A549 (cell line): ENCODE data around the gene SORT1. TPM values are rescaled to one million over a fixed set of nuclear protein-coding genes. Genes with fewer than 3 reads are reported as not detected.

Source experiments
- ATAC-seq, 2 experiments: fragments of 200-7000 bp in 1 of 2; fragments of >200 bp in 1 of 2; cut with Nextera tagmentation in 1 of 2; cut with Tn5 transposase in 1 of 2; 3 replicates each; pipeline versions ENCODE4 v1.8.0 to v1.9.1; 2018 to 2020; ENCODE audit warnings: mild to moderate bottlenecking in 1 of 2, moderate library complexity in 1 of 2
- CTCF ChIA-PET: fragments of 300-600 bp; sonication (Branson Sonifier 250); formaldehyde crosslinking; extraction: SDS; loops from one replicate; lab custom pipeline; 2021; ENCODE audit warnings: antibody characterized with exemption, inconsistent platforms; lab: Yijun Ruan, JAX
- POLR2A ChIA-PET: fragments of 350-600 bp; formaldehyde crosslinking; extraction: SDS; loops from one replicate; lab custom pipeline; 2021; ENCODE audit warnings: antibody characterized with exemption, inconsistent platforms; lab: Yijun Ruan, JAX
- DNase-seq, 2 experiments: peaks; one replicate each; pipeline versions ENCODE4 v3.0.0 to v3.0.0-alpha.2; 2011 to 2016; ENCODE audit warnings: low read depth in 1 of 2, low spot score in 1 of 2
- FAIRE-seq: peaks from 2 replicates; lab custom pipeline; 2011; peaks lifted over from hg19 to GRCh38; lab: Jason Lieb, UNC
- H3K27ac ChIP-seq, 2 experiments: fragments of >200 bp; sonication (Bioruptor Twin); formaldehyde crosslinking; 3 replicates each; pipeline ENCODE4 v1.5.1; 2016 to 2017
- H3K4me1 ChIP-seq: fragments of >200 bp; sonication (Bioruptor Twin); formaldehyde crosslinking; 3 replicates; pipeline ENCODE4 v1.6.1; 2016
- H3K4me2 ChIP-seq: fragments of >200 bp; sonication (Bioruptor Twin); formaldehyde crosslinking; 3 replicates; pipeline ENCODE4 v1.6.1; 2016
- H3K4me3 ChIP-seq: fragments of >200 bp; sonication (Bioruptor Twin); formaldehyde crosslinking; 3 replicates; pipeline ENCODE4 v1.5.1; 2016
- H3K9me3 ChIP-seq: fragments of >200 bp; sonication (Bioruptor Twin); formaldehyde crosslinking; 3 replicates; pipeline ENCODE4 v1.6.1; 2016
- CHD2 ChIP-seq: fragments of 150-350 bp; IDR thresholded peaks from 2 replicates; pipeline ENCODE4 v1.6.1; 2014; ENCODE audit warnings: low read length; ENCODE audit not compliant: partially characterized antibody
- CTCF ChIP-seq: fragments of >200 bp; sonication (Bioruptor Twin); formaldehyde crosslinking; IDR thresholded peaks from 3 replicates; pipeline ENCODE4 v1.5.1; 2016
- EHF ChIP-seq: fragments of 250-450 bp; sonication (Bioruptor Pico); IDR thresholded peaks from 2 replicates; pipeline ENCODE4 v1.5.0; 2020; ENCODE audit warnings: mild to moderate bottlenecking
- EHMT2 ChIP-seq: fragments of 200-600 bp; sonication (generic); IDR thresholded peaks from 2 replicates; pipeline ENCODE4 v1.6.1; 2016; ENCODE audit warnings: antibody characterized with exemption, low read depth, mild to moderate bottlenecking, moderate library complexity
- ESRRA ChIP-seq: fragments of 150-350 bp; IDR thresholded peaks from 2 replicates; pipeline ENCODE4 v1.6.1; 2014; ENCODE audit warnings: mild to moderate bottlenecking, low read length, borderline replicate concordance
- FOSL2 ChIP-seq, 2 experiments: fragments of 450-650 bp in 1 of 2; fragments of >200 bp in 1 of 2; sonication (Bioruptor Twin) in 1 of 2; formaldehyde crosslinking; IDR thresholded peaks; 2 replicates each; pipeline versions ENCODE4 v1.5.0 to v1.6.1; 2016 to 2020; ENCODE audit warnings: mild to moderate bottlenecking in 1 of 2, moderate library complexity in 1 of 2
- GATA3 ChIP-seq: IDR thresholded peaks from 2 replicates; pipeline ENCODE4 v1.6.1; 2012; ENCODE audit warnings: borderline replicate concordance
- HDAC2 ChIP-seq: fragments of 200-600 bp; sonication (generic); IDR thresholded peaks from 2 replicates; pipeline ENCODE4 v1.6.1; 2016
- HEYL ChIP-seq: fragments of 250-450 bp; sonication (Bioruptor Pico); IDR thresholded peaks from 2 replicates; pipeline ENCODE4 v1.8.0; 2021; ENCODE audit warnings: mild to moderate bottlenecking, moderate library complexity
- HOXB13 ChIP-seq: fragments of 250-450 bp; sonication (Bioruptor Pico); IDR thresholded peaks from 2 replicates; pipeline ENCODE4 v1.5.0; 2020; ENCODE audit warnings: low read depth, mild to moderate bottlenecking, moderate library complexity
- KDM1A ChIP-seq: fragments of 200-600 bp; sonication (generic); IDR thresholded peaks from 2 replicates; pipeline ENCODE4 v1.6.1; 2016; ENCODE audit warnings: low read depth, mild to moderate bottlenecking
- MAFK ChIP-seq: fragments of 450-650 bp; IDR thresholded peaks from 2 replicates; pipeline ENCODE4 v1.6.1; 2014; ENCODE audit not compliant: partially characterized antibody
- NPAS2 ChIP-seq: fragments of 250-450 bp; sonication (Bioruptor Pico); IDR thresholded peaks from 2 replicates; pipeline ENCODE4 v1.8.0; 2022; ENCODE audit warnings: mild to moderate bottlenecking, moderate library complexity, borderline replicate concordance
- RAD21 ChIP-seq, 2 experiments: fragments of >200 bp in 1 of 2; sonication (Bioruptor Twin) in 1 of 2; formaldehyde crosslinking in 1 of 2; IDR thresholded peaks in 1 of 2; conservative IDR thresholded peaks in 1 of 2; 2 replicates in 1 of 2; 3 replicates in 1 of 2; pipeline ENCODE4 v1.6.1; 2012 to 2018; ENCODE audit warnings: inconsistent platforms in 1 of 2
- RARB ChIP-seq: fragments of 250-450 bp; sonication (Bioruptor Pico); IDR thresholded peaks from 2 replicates; pipeline ENCODE4 v1.8.0; 2021; ENCODE audit warnings: mild to moderate bottlenecking, moderate library complexity
- SMC3 ChIP-seq: fragments of >200 bp; sonication (Bioruptor Twin); formaldehyde crosslinking; IDR thresholded peaks from 3 replicates; pipeline ENCODE4 v1.6.1; 2018; ENCODE audit warnings: inconsistent platforms
- TP53 ChIP-seq: fragments of 250-450 bp; sonication (Bioruptor Pico); IDR thresholded peaks from 2 replicates; pipeline ENCODE4 v1.5.0; 2021; ENCODE audit warnings: mild to moderate bottlenecking, moderate library complexity
- WGBS: methylation state at CpG from one replicate; pipeline ENCODE4 v1.1.6; 2017; ENCODE audit errors: missing lambda C conversion rate; 5-methylcytosine and 5-hydroxymethylcytosine counted together
- polyA plus RNA-seq, 4 experiments: library from polyadenylated mRNA; depleted of rRNA in 3 of 4; stranded (reverse); fragments of >200 nt; fragmentation: RNase III in 1 of 4; extraction: RNeasy Plus Mini Kit Qiagen cat#74134 plus additional on column Dnase treatment in 1 of 4; gene quantifications; 2 replicates in 3 of 4; 3 replicates in 1 of 4; pipeline ENCODE4 v1.2.3, GENCODE V29; 2011 to 2017
- TF ChIP-seq, protein P1 (sequence below): IDR thresholded peaks from 2 replicates; pipeline ENCODE4 v1.6.1; 2012

Gene SORT1
- polyA plus RNA-seq, 2 of the 4 experiments (the other 2 are of a cell fraction), result 6.0 to 14.7 TPM

- peaks cover 18% of the 10 kb centered on the region for H3K4me1 ChIP-seq
- no peak overlapping the region for H3K4me3 ChIP-seq
- ChIA-PET CTCF (interaction anchor here (1.5 to 4.6 kb wide), 3 partner anchors 11 to 124 kb away, joined by 3 to 13 read pairs (median 10); no protein-coding TSS in a partner anchor), POLR2A (no interaction called here)
- WGBS, result 92% methylated on average over 5 of the region's 5 CpGs
- H3K9me3 ChIP-seq, result no peaks in the 10 kb centered on the region
- DNase-seq, result no peak
- no peak overlapping the region for H3K27ac ChIP-seq
- H3K4me2 ChIP-seq, result no peak overlapping the region
- TF ChIP-seq NPAS2 (CRISPR knock-in tag) (no peak), CTCF (no peak), TP53 (CRISPR knock-in tag) (no peak), RARB (CRISPR knock-in tag) (no peak), KDM1A (no peak), EHMT2 (no peak), HOXB13 (CRISPR knock-in tag) (no peak), ESRRA (no peak), RAD21 (conservative IDR thresholded peaks at IDR 0.05 in 1 of 2, IDR thresholded peaks at IDR 0.05 in 1 of 2) (no peak), HEYL (no peak)
- FAIRE-seq, result no peak
- no peak for ATAC-seq
Measured at GRCh38 chr1:109388208-109388711, 9.5 kb downstream of the SORT1 start.

GRCh38 chr1:109386054-109386717, 11.5 kb downstream of the SORT1 start:
- H3K27ac ChIP-seq, result no peak overlapping the region
- no peak overlapping the region for H3K4me2 ChIP-seq
- H3K4me3 ChIP-seq, result no peak overlapping the region
- 76% methylated on average over 2 of the region's 2 CpGs for WGBS
- peaks cover 8% of the 10 kb centered on the region; the same call in 2 of the 3 replicates for H3K4me1 ChIP-seq
- DNase-seq, result no peak
- no peak for FAIRE-seq
- CTCF ChIA-PET, result interaction anchor here (0.8 to 4.6 kb wide), 3 partner anchors 13 to 147 kb away, joined by 6 to 13 read pairs (median 6); no protein-coding TSS in a partner anchor
- ATAC-seq, result no peak
- POLR2A ChIA-PET, result no interaction called here
- no peaks in the 10 kb centered on the region for H3K9me3 ChIP-seq
- TF ChIP-seq, protein P1, sequence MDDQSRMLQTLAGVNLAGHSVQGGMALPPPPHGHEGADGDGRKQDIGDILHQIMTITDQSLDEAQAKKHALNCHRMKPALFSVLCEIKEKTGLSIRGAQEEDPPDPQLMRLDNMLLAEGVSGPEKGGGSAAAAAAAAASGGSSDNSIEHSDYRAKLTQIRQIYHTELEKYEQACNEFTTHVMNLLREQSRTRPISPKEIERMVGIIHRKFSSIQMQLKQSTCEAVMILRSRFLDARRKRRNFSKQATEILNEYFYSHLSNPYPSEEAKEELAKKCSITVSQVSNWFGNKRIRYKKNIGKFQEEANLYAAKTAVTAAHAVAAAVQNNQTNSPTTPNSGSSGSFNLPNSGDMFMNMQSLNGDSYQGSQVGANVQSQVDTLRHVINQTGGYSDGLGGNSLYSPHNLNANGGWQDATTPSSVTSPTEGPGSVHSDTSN, result no peak
- TF ChIP-seq TP53 (CRISPR knock-in tag) (no peak), CHD2 (no peak), HDAC2 (no peak)

- no peak for TF ChIP-seq EHF (CRISPR knock-in tag)
- TF ChIP-seq SMC3, result no peak
- no peak for TF ChIP-seq KDM1A
- Histone ChIP-seq H3K9me3 (no peaks in the 10 kb centered on the region), H3K4me1 (peaks cover 4% of the 10 kb centered on the region; the same call in 1 of the 3 replicates), H3K4me2 (no peak overlapping the region), H3K27ac (no peak overlapping the region), H3K4me3 (no peak overlapping the region)
- ChIA-PET POLR2A (no interaction called here), CTCF (interaction anchor here (2.3 kb wide), 1 partner anchor 108 kb away, joined by 6 read pairs; no protein-coding TSS in a partner anchor)
- DNase-seq (no peak), ATAC-seq (no peak), FAIRE-seq (no peak)
- 93% methylated on average over 2 of the region's 2 CpGs for WGBS
Measured at GRCh38 chr1:109385417-109385816, 12.3 kb downstream of the SORT1 start.

DNA sequence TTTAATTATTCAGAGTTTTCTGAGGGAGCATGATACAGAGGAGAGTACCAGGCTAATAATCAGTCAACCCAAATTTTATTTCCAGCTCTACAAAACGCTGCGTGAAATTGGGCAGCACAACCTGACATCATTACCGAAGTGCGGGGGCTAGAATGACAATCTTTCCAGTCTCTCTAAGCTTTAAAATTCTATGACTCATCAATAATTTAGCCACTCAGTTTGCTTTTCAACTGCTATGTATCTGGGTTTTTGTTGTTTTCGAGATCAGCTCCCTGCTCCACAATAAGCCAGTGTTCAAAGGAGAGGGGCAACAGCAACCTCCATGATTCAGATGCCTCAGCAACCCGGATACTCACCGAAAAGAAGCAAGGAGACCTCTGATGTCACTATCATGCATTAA, 13.9 kb downstream of the SORT1 start:
- Histone ChIP-seq H3K27ac (no peak overlapping the region), H3K4me1 (peaks cover 4% of the 10 kb centered on the region; the same call in 1 of the 3 replicates)
- ATAC-seq (no peak), FAIRE-seq (no peak), DNase-seq (no peak)
- ChIA-PET CTCF (interaction anchor here (0.6 to 2.0 kb wide), 6 partner anchors 9 to 223 kb away, joined by 3 to 5 read pairs (median 3); no protein-coding TSS in a partner anchor), POLR2A (no interaction called here)
- TF ChIP-seq FOSL2 (IDR thresholded peaks at IDR 0.05) (no peak), FOSL2 (CRISPR knock-in tag; IDR thresholded peaks at IDR 0.05) (peak; percentile 28; the same call in 1 of the 2 replicates), MAFK (peak; percentile 59), HDAC2 (no peak), GATA3 (no peak), HOXB13 (CRISPR knock-in tag) (no peak)
- TF ChIP-seq, all 56 proteins: peak for 2
- Histone ChIP-seq H3K9me3 (no peaks in the 10 kb centered on the region), H3K4me3 (no peak overlapping the region), H3K4me2 (no peak overlapping the region)
- 94% methylated on average over 7 of the region's 7 CpGs for WGBS
